ENCODE measurements around the gene HS6ST1. TPM values are rescaled to one million over a fixed set of nuclear protein-coding genes. Genes with fewer than 3 reads are reported as not detected.

The HS6ST1 gene
- total RNA-seq, 1 donor from 2014 or later, result 68.5 TPM

- no peak for TF ChIP-seq CTCF (IDR thresholded peaks at IDR 0.05)
- TF ChIP-seq POLR2AphosphoS5 (IDR thresholded peaks at IDR 0.05; ENCODE audit: insufficient read depth in 1 of 2, low read depth in 1 of 2), result no peak
- TF ChIP-seq POLR2A (IDR thresholded peaks at IDR 0.05), result no peak
- Histone ChIP-seq H3K27ac (no peak overlapping the region), H3K9me3 (no peaks in the 10 kb centered on the region), H3K36me3 (no peaks in the 10 kb centered on the region), H3K4me3 (no peak overlapping the region), H3K4me1 (peaks cover 89% of the 10 kb centered on the region), H3K27me3 (no peaks in the 10 kb centered on the region)
- DNase-seq (ENCODE audit: extremely low spot score in 2 of 2), result no peak
- intact Hi-C loops (cut with DNase I), result no loop called here
These were observed 14.8 kb downstream of the HS6ST1 start for GRCh38 chr2:128303911-128304310.

- no peak for TF ChIP-seq CTCF (IDR thresholded peaks at IDR 0.05)
- no peak for TF ChIP-seq POLR2A (IDR thresholded peaks at IDR 0.05)
- no peak for TF ChIP-seq POLR2AphosphoS5 (IDR thresholded peaks at IDR 0.05; ENCODE audit: insufficient read depth in 1 of 2, low read depth in 1 of 2)
- H3K4me3 ChIP-seq, result no peak overlapping the region
- peaks cover 83% of the 10 kb centered on the region for H3K4me1 ChIP-seq
- H3K27me3 ChIP-seq, result no peaks in the 10 kb centered on the region
- no peak overlapping the region for H3K27ac ChIP-seq
- no peak for DNase-seq (ENCODE audit: extremely low spot score in 2 of 2)
- intact Hi-C loops (cut with DNase I), result no loop called here
- no peaks in the 10 kb centered on the region for H3K36me3 ChIP-seq
- no peaks in the 10 kb centered on the region for H3K9me3 ChIP-seq
These were observed 15.4 kb downstream of the HS6ST1 start for GRCh38 chr2:128303095-128303791.

GRCh38 chr2:128302744-128303067 lies 16.0 kb downstream of the HS6ST1 start:
- H3K9me3 ChIP-seq, result no peaks in the 10 kb centered on the region
- no peaks in the 10 kb centered on the region for H3K27me3 ChIP-seq
- intact Hi-C loops (cut with DNase I), result no loop called here
- H3K27ac ChIP-seq, result peak overlapping the region; percentile 43
- H3K4me1 ChIP-seq, result peaks cover 77% of the 10 kb centered on the region
- no peak for TF ChIP-seq POLR2AphosphoS5 (IDR thresholded peaks at IDR 0.05; ENCODE audit: insufficient read depth in 1 of 2, low read depth in 1 of 2)
- no peak for TF ChIP-seq CTCF (IDR thresholded peaks at IDR 0.05)
- TF ChIP-seq POLR2A (IDR thresholded peaks at IDR 0.05), result no peak
- DNase-seq (ENCODE audit: extremely low spot score in 2 of 2), result no peak
- H3K36me3 ChIP-seq, result no peaks in the 10 kb centered on the region
- no peak overlapping the region for H3K4me3 ChIP-seq

GRCh38 chr2:128302011-128302743 lies 16.5 kb downstream of the HS6ST1 start:
- Histone ChIP-seq H3K9me3 (no peaks in the 10 kb centered on the region), H3K4me1 (peaks cover 72% of the 10 kb centered on the region), H3K4me3 (no peak overlapping the region), H3K36me3 (no peaks in the 10 kb centered on the region), H3K27me3 (no peaks in the 10 kb centered on the region), H3K27ac (peak overlapping the region; percentile 43)
- intact Hi-C loops (cut with DNase I), result no loop called here
- TF ChIP-seq POLR2AphosphoS5 (IDR thresholded peaks at IDR 0.05; ENCODE audit: insufficient read depth in 1 of 2, low read depth in 1 of 2), result no peak
- no peak for TF ChIP-seq CTCF (IDR thresholded peaks at IDR 0.05)
- no peak for TF ChIP-seq POLR2A (IDR thresholded peaks at IDR 0.05)
- no peak for DNase-seq (ENCODE audit: extremely low spot score in 2 of 2)

- intact Hi-C loops (cut with DNase I), result no loop called here
- H3K4me1 ChIP-seq, result peaks cover 66% of the 10 kb centered on the region
- no peak overlapping the region for H3K4me3 ChIP-seq
- peak overlapping the region; percentile 43 for H3K27ac ChIP-seq
- H3K9me3 ChIP-seq, result no peaks in the 10 kb centered on the region
- TF ChIP-seq CTCF (IDR thresholded peaks at IDR 0.05) (no peak), POLR2AphosphoS5 (IDR thresholded peaks at IDR 0.05; ENCODE audit: insufficient read depth in 1 of 2, low read depth in 1 of 2) (peak; percentile 6 to 46)
- H3K36me3 ChIP-seq, result no peaks in the 10 kb centered on the region
- DNase-seq (ENCODE audit: extremely low spot score in 2 of 2), result no peak
- H3K27me3 ChIP-seq, result no peaks in the 10 kb centered on the region
These were observed 17.1 kb downstream of the HS6ST1 start for GRCh38 chr2:128301501-128301966.
